Left ventricle myocardium inferior (tissue), 1 donor: ENCODE measurements around the gene SS18L1. TPM values are rescaled to one million over a fixed set of nuclear protein-coding genes. Genes with fewer than 3 reads are reported as not detected.

Source experiments
- DNase-seq: peaks from one replicate; pipeline ENCODE4 v3.0.0-alpha.2; 2020
- H3K27ac ChIP-seq: fragments of 200-600 bp; replicated peaks from 2 replicates; pipeline ENCODE4 v1.8.0; 2021
- H3K27me3 ChIP-seq: fragments of 200-600 bp; 2 replicates; pipeline ENCODE4 v1.8.0; 2021; ENCODE audit warnings: low read depth
- H3K36me3 ChIP-seq: fragments of 200-600 bp; 2 replicates; pipeline ENCODE4 v1.8.0; 2021
- H3K4me1 ChIP-seq: fragments of 200-600 bp; 2 replicates; pipeline ENCODE4 v1.8.0; 2021
- H3K4me3 ChIP-seq: fragments of 200-600 bp; 2 replicates; pipeline ENCODE4 v1.8.0; 2021; ENCODE audit warnings: mild to moderate bottlenecking, moderate library complexity
- H3K9me3 ChIP-seq: fragments of 200-600 bp; replicated peaks from 2 replicates; pipeline ENCODE4 v1.8.0; 2021
- CTCF ChIP-seq: fragments of 200-600 bp; IDR thresholded peaks from 2 replicates; pipeline ENCODE4 v1.8.0; 2021; ENCODE audit warnings: antibody characterized with exemption, mild to moderate bottlenecking, borderline replicate concordance
- intact Hi-C: fragments of 100-400 bp; cut with micrococcal nuclease; formaldehyde crosslinking; loops from one replicate; pipeline ENCODE4 v1.11.0; 2022
- total RNA-seq: library from RNA; stranded (reverse); fragmentation: NEBNext Ultra II Directional; extraction: Animal tissue kit (Norgen Biotek cat#: 25700); gene quantifications from one replicate; pipeline ENCODE4 v1.2.1, GENCODE V29; 2021
- donor health status: DM: no; HTN: yes; CAD: no; lungs with severe emphysema.

SS18L1 gene
- total RNA-seq, 1 donor from 2014 or later = 9.0 TPM

- no peak for TF ChIP-seq CTCF
- DNase-seq = no peak
- Histone ChIP-seq H3K27me3 (no peaks in the 10 kb centered on the region), H3K9me3 (no peaks in the 10 kb centered on the region), H3K4me3 (no peak overlapping the region), H3K36me3 (peaks cover 50% of the 10 kb centered on the region), H3K27ac (no peak overlapping the region), H3K4me1 (peaks cover 19% of the 10 kb centered on the region)
- intact Hi-C loops = no loop called here
These were observed 35.0 kb downstream of the SS18L1 start for GRCh38 chr20:62178316-62179161.

DNA sequence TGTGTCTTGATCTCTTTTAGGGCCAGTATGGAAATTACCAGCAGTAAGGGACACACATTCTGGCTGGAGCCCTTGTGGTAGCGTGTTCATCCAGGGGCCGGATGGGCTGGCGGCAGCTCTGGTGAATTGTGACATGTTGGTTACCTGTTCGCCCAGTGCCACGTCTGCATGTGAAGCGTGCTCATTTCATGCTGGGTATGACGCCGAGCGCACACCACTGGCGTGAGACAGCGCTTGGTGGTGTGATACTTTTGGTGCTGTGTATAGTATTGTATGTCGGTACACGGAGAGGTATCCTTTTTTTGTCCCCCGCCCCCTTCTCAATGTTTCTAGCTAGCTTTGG, 35.6 kb downstream of the SS18L1 start:
- H3K4me1 ChIP-seq = peaks cover 25% of the 10 kb centered on the region
- no peaks in the 10 kb centered on the region for H3K27me3 ChIP-seq
- TF ChIP-seq CTCF = no peak
- H3K27ac ChIP-seq = no peak overlapping the region
- H3K9me3 ChIP-seq = no peaks in the 10 kb centered on the region
- no peak for DNase-seq
- peaks cover 45% of the 10 kb centered on the region for H3K36me3 ChIP-seq
- H3K4me3 ChIP-seq = no peak overlapping the region
- intact Hi-C loops = no loop called here

GRCh38 chr20:62181808-62182207, 38.2 kb downstream of the SS18L1 start:
- H3K27me3 ChIP-seq = no peaks in the 10 kb centered on the region
- H3K4me3 ChIP-seq = peak overlapping the region; percentile 95
- H3K27ac ChIP-seq = peak overlapping the region; percentile 97
- no peaks in the 10 kb centered on the region for H3K9me3 ChIP-seq
- intact Hi-C loops = no loop called here
- no peak for TF ChIP-seq CTCF
- H3K36me3 ChIP-seq = peaks cover 28% of the 10 kb centered on the region
- no peak for DNase-seq
- peaks cover 35% of the 10 kb centered on the region for H3K4me1 ChIP-seq

DNA sequence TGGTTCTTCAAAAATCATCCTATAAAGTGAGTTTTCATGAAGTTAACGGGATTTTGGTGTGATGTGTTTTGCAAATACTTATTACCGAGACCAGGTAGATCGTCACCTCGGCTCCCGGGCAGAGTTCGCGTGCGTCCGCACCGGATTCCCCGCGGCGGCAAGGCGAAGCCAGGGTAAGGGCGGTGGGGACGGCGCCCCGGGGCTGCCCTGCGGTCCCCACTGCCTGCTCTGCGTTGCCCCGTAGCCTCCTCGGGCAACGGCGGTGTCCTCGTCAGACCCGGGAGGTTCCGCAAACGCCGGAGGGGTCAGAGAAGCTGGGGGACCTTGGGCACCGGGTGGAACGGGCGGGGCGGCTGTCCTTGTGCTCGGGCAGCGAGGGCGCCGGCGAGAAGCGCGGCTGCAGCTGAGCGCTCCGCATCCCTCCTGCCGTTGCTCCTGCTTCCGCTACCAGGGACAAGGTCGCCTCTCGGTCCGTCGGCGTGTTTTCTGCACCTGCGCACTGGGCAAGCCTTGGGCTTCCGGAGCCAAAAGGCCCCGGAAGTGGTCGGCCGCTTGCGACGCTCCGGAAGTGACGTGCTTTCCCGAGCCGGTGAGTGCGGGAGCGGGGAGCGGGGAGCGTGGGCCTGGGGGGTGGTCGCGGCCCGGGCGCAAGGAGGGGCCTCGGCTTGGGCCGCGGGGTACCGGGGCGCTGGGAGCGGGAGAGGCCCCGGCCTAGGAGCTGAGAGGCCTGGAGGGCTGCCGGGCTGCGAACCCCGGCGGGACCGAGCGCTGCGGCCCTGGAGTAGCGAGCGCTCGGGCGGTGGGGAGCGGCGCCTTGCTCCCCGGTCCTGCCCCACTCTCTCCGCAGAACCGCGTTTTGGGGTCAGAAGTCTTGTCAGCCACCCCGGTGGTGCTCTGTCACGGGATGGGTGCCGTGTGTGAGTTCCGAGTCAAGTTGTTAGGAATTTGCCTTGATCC, 39.2 kb downstream of the SS18L1 start, which contains the start of gene MTG2:
TSS of gene MTG2 (plus strand) at position 560 of the 957 bp plus-strand sequence. CDS start 10,393 bp downstream, outside the sequence.
- peak; percentile 94 for DNase-seq
- peaks cover 28% of the 10 kb centered on the region for H3K36me3 ChIP-seq
- H3K4me1 ChIP-seq = peaks cover 45% of the 10 kb centered on the region
- H3K9me3 ChIP-seq = no peaks in the 10 kb centered on the region
- peak; percentile 23 for TF ChIP-seq CTCF
- H3K4me3 ChIP-seq = peak within 1 kb of the TSS; percentile 95
- no peaks in the 10 kb centered on the region for H3K27me3 ChIP-seq
- H3K27ac ChIP-seq = peak within 1 kb of the TSS; percentile 97
- intact Hi-C loops = no loop called here

- H3K36me3 ChIP-seq = peaks cover 27% of the 10 kb centered on the region
- peaks cover 49% of the 10 kb centered on the region for H3K4me1 ChIP-seq
- no peaks in the 10 kb centered on the region for H3K9me3 ChIP-seq
- intact Hi-C loops = no loop called here
- H3K27me3 ChIP-seq = no peaks in the 10 kb centered on the region
- DNase-seq = no peak
- H3K27ac ChIP-seq = peak overlapping the region; percentile 97
- no peak for TF ChIP-seq CTCF
- H3K4me3 ChIP-seq = peak overlapping the region; percentile 95
These were observed 40.0 kb downstream of the SS18L1 start for GRCh38 chr20:62183426-62184142.
